Epithelial cell of proximal tubule (primary cell): ENCODE data around the gene KRTAP10-8. TPM values are rescaled to one million over a fixed set of nuclear protein-coding genes. Genes with fewer than 3 reads are reported as not detected.

Source experiments
- DNase-seq: peaks from one replicate; pipeline ENCODE4 v3.0.0-alpha.2; 2011; ENCODE audit warnings: low read depth
- H3K4me3 ChIP-seq: 2 replicates; pipeline ENCODE4 v1.5.1; 2011; ENCODE audit warnings: low read depth, mild to moderate bottlenecking, low read length
- CTCF ChIP-seq: conservative IDR thresholded peaks from 2 replicates; pipeline ENCODE4 v1.5.1; 2012; ENCODE audit warnings: low read depth, mild to moderate bottlenecking, low read length
- total RNA-seq: library from RNA; depleted of rRNA; stranded (reverse); fragments of >200 nt; gene quantifications from 2 replicates; pipeline ENCODE4 v1.2.3, GENCODE V29; 2015

Gene KRTAP10-8
- total RNA-seq, result not detected in 2 replicates

GRCh38 chr21:44612029-44612486 is at the start of gene KRTAP10-8:
TSS of gene KRTAP10-8 (plus strand) at chr21:44612079. CDS start at chr21:44612101, 22 bp downstream.
- no peak for DNase-seq
- TF ChIP-seq CTCF, result no peak
- H3K4me3 ChIP-seq, result no peak within 1 kb of the TSS

GRCh38 chr21:44564099-44564498 is 47.8 kb upstream of the KRTAP10-8 start:
- no peak for DNase-seq
- H3K4me3 ChIP-seq, result no peak overlapping the region
- no peak for TF ChIP-seq CTCF

- TF ChIP-seq CTCF, result no peak
- no peak for DNase-seq
Observed at GRCh38 chr21:44564886-44565598, 46.8 kb upstream of the KRTAP10-8 start.

GRCh38 chr21:44566403-44566802 is 45.5 kb upstream of the KRTAP10-8 start:
- no peak overlapping the region for H3K4me3 ChIP-seq
- no peak for DNase-seq
- TF ChIP-seq CTCF, result no peak

More at GRCh38 chr21:44564886-44565598, 46.8 kb upstream of the KRTAP10-8 start:
- H3K4me3 ChIP-seq, result no peak overlapping the region

- TF ChIP-seq CTCF, result no peak
- DNase-seq, result no peak
- H3K4me3 ChIP-seq, result no peak overlapping the region
Observed at GRCh38 chr21:44567481-44568171, 44.3 kb upstream of the KRTAP10-8 start.

- no peak overlapping the region for H3K4me3 ChIP-seq
- no peak for DNase-seq
- no peak for TF ChIP-seq CTCF
Observed at GRCh38 chr21:44568261-44568660, 43.6 kb upstream of the KRTAP10-8 start.
